CD4-positive, alpha-beta T cell (primary cell): ENCODE measurements around the gene AHNAK2. TPM values are rescaled to one million over a fixed set of nuclear protein-coding genes. Genes with fewer than 3 reads are reported as not detected.

ENCODE experiments used
- ATAC-seq: fragments of 200-7000 bp; cut with Tn5 transposase; one replicate; pipeline ENCODE4 v1.10.0; 2022; ENCODE audit warnings: mild to moderate bottlenecking; ENCODE audit not compliant: poor library complexity
- CTCF ChIA-PET: fragments of 350-600 bp; sonication (Branson Sonifier 250); formaldehyde crosslinking; loops from one replicate; lab custom pipeline; 2021; ENCODE audit warnings: antibody characterized with exemption, inconsistent platforms; lab: Charles Lee
- POLR2A ChIA-PET: fragments of 350-600 bp; sonication (Branson Sonifier 250); formaldehyde crosslinking; loops from one replicate; lab custom pipeline; 2021; ENCODE audit warnings: antibody characterized with exemption, inconsistent platforms; lab: Charles Lee
- DNase-seq, 14 experiments: peaks; one replicate each; pipeline ENCODE4 v3.0.0-alpha.2; 2013 to 2020; ENCODE audit warnings: mixed read lengths in 2 of 14
- H3K27ac ChIP-seq, 2 donors: one replicate each; pipeline versions ENCODE4 v1.5.1 to v1.7.0; 2013; ENCODE audit warnings: low read length in 2 of 2, low read depth in 1 of 2, mild to moderate bottlenecking in 1 of 2
- H3K27me3 ChIP-seq, 2 experiments: 1 replicate in 1 of 2; 2 replicates in 1 of 2; pipeline versions ENCODE4 v1.6.1 to v1.7.0; 2013; ENCODE audit warnings: low read length in 2 of 2, control low read depth in 1 of 2, mild to moderate bottlenecking in 1 of 2, moderate library complexity in 1 of 2; ENCODE audit not compliant: insufficient read depth in 2 of 2, control insufficient read depth in 1 of 2
- H3K36me3 ChIP-seq: one replicate; pipeline ENCODE4 v1.6.1; 2013; ENCODE audit warnings: low read length, control low read depth; ENCODE audit not compliant: insufficient read depth
- H3K4me1 ChIP-seq: one replicate; pipeline ENCODE4 v1.6.1; 2013; ENCODE audit warnings: low read length, control low read depth; ENCODE audit not compliant: insufficient read depth
- H3K4me3 ChIP-seq: one replicate; pipeline ENCODE4 v1.5.1; 2013; ENCODE audit warnings: mild to moderate bottlenecking, low read length, moderate library complexity
- H3K9me3 ChIP-seq, 2 experiments: 1 replicate in 1 of 2; 2 replicates in 1 of 2; pipeline versions ENCODE4 v1.6.1 to v1.7.0; 2013; ENCODE audit warnings: low read length in 2 of 2, mild to moderate bottlenecking in 2 of 2, control low read depth in 1 of 2, moderate library complexity in 1 of 2; ENCODE audit not compliant: control insufficient read depth in 1 of 2, insufficient read depth in 1 of 2
- H3K27ac Mint-ChIP-seq: one replicate; pipeline ENCODE4 v1.8.0; 2020; ENCODE audit warnings: mixed read lengths
- H3K27me3 Mint-ChIP-seq: one replicate; pipeline ENCODE4 v1.8.0; 2021; ENCODE audit warnings: mixed read lengths
- H3K36me3 Mint-ChIP-seq: one replicate; pipeline ENCODE4 v1.8.0; 2021; ENCODE audit warnings: low read depth, mixed read lengths
- H3K4me1 Mint-ChIP-seq: one replicate; pipeline ENCODE4 v1.8.0; 2021; ENCODE audit warnings: low read depth, mixed read lengths
- H3K4me3 Mint-ChIP-seq: one replicate; pipeline ENCODE4 v1.8.0; 2020; ENCODE audit warnings: mild to moderate bottlenecking, mixed read lengths
- H3K9me3 Mint-ChIP-seq: one replicate; pipeline ENCODE4 v1.8.0; 2020; ENCODE audit warnings: mixed read lengths
- intact Hi-C, 2 experiments: fragments of 100-400 bp; cut with DNase I in 1 of 2; cut with micrococcal nuclease in 1 of 2; formaldehyde crosslinking; loops; one replicate each; pipeline versions ENCODE4 v1.15.1 to v1.9.0; 2023 to 2025; cut with DNase I, micrococcal nuclease
- total RNA-seq, 174 experiments: library from RNA in 2 of 174; stranded (reverse) in 2 of 174; gene quantifications; one replicate each; pipeline ENCODE4 v1.2.3 and lab custom pipeline; 2021 to 2026
- TF ChIP-seq, protein P1 (sequence below): fragments of 200-600 bp; IDR thresholded peaks from one replicate; pipeline ENCODE4 v1.8.0; 2022; ENCODE audit warnings: antibody characterized with exemption, mild to moderate bottlenecking

The AHNAK2 gene
- total RNA-seq, 2 experiments from 2014 or later: 0.05 TPM; not detected in 1

DNA sequence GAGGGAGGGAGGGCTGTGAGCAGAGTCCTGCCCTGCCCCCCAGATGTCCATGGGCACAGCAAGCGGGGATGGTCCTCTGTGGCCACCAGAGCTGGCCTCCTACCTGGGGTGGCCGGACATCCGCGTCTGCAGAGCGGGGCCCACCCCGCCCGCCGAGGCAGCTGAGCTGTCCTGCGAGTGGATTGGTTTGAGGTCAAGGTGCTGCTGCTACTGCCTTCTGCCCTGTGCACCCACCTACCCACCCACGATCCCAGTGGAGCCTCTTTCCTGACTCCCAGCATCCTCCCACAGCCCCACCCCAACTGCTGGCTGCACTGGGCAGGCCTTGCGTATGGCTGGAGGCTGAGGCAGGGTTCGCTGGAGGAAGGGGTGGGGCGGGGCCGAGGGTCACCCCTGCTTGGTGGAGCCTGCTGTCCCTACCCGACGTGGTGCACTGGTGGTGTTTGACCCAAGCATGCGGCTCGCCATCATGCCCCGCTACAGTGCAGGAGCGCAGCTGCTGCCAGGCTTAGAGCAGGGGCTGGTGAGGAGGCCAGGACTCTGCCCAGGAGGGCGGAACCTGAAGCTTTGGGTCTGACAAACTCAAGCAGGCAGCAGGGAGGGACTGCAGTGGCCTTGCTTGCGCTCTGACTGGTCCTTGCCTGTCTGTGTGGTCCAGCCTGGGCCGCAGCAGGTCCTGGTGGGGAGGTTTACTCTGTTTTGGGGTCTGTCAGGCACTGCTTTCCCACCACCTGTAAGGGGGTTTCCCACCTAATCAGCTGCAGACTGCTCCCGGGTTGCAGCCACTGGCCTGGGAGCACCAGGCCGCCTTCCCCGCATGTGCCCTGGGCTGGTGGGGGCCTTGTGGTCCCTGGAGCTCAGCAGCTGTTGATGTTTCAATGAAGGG, 89.4 kb downstream of the AHNAK2 start:
- Histone ChIP-seq H3K4me1 (no peaks in the 10 kb centered on the region), H3K27ac (no peak overlapping the region), H3K27me3 (no peaks in the 10 kb centered on the region), H3K36me3 (no peaks in the 10 kb centered on the region), H3K4me3 (no peak overlapping the region), H3K9me3 (no peaks in the 10 kb centered on the region)
- TF ChIP-seq, protein P1, sequence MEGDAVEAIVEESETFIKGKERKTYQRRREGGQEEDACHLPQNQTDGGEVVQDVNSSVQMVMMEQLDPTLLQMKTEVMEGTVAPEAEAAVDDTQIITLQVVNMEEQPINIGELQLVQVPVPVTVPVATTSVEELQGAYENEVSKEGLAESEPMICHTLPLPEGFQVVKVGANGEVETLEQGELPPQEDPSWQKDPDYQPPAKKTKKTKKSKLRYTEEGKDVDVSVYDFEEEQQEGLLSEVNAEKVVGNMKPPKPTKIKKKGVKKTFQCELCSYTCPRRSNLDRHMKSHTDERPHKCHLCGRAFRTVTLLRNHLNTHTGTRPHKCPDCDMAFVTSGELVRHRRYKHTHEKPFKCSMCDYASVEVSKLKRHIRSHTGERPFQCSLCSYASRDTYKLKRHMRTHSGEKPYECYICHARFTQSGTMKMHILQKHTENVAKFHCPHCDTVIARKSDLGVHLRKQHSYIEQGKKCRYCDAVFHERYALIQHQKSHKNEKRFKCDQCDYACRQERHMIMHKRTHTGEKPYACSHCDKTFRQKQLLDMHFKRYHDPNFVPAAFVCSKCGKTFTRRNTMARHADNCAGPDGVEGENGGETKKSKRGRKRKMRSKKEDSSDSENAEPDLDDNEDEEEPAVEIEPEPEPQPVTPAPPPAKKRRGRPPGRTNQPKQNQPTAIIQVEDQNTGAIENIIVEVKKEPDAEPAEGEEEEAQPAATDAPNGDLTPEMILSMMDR: no peak
- peak in 1 of 14 experiments; percentile 11 for DNase-seq
- Mint-ChIP-seq H3K27ac (no peak overlapping the region), H3K36me3 (no peaks in the 10 kb centered on the region), H3K9me3 (no peaks in the 10 kb centered on the region), H3K4me1 (no peaks in the 10 kb centered on the region), H3K4me3 (no peak overlapping the region), H3K27me3 (no peaks in the 10 kb centered on the region)
- CTCF ChIA-PET: no interaction called here
- no peak for ATAC-seq
- POLR2A ChIA-PET: no interaction called here
- intact Hi-C loops: no loop called here

DNA sequence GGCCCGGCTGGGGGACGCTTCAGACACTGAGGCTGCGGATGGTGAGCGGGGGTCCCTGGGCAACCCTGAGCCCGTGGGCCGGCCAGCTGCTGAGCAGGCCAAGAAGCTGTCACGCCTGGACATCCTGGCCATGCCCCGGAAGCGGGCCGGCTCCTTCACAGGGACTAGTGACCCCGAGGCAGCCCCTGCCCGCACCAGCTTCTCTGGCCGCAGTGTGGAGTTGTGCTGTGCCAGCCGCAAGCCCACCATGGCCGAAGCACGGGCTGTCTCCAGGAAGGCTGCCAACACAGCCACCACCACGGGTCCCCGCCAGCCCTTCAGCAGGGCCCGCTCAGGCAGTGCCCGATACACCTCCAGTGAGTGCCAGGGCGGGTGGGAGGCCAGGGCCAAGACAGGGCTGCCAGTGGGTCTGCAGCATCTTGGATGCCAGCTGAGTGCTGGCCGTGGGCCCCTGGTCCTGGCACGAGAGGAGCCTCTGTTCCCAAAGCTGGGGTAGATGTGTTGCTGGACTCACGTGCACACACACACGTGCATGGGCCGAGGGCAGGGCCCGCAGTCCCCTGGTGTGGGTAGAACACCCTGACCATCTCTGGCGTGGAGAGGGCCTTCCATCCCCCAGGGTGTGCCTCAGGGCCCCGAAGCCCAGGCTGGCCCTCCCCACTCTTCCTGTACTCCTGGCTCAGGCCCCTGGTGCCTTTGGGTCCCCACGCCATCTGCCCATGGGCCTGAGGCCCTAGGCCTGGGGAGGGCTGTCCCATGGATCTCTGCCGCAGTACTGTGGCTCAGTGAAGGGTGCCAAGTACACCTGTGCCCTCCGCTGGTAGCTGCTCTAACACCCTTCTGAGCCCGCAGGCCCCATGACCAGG, 90.3 kb downstream of the AHNAK2 start:
- TF ChIP-seq, protein P1: no peak
- Histone ChIP-seq H3K4me3 (no peak overlapping the region), H3K4me1 (no peaks in the 10 kb centered on the region), H3K36me3 (no peaks in the 10 kb centered on the region), H3K27me3 (no peaks in the 10 kb centered on the region), H3K9me3 (no peaks in the 10 kb centered on the region), H3K27ac (no peak overlapping the region)
- Mint-ChIP-seq H3K4me3 (no peak overlapping the region), H3K36me3 (no peaks in the 10 kb centered on the region), H3K9me3 (no peaks in the 10 kb centered on the region), H3K27ac (no peak overlapping the region), H3K4me1 (no peaks in the 10 kb centered on the region), H3K27me3 (no peaks in the 10 kb centered on the region)
- peak in 1 of 14 experiments; percentile 20 for DNase-seq
- intact Hi-C loops: no loop called here
- POLR2A ChIA-PET: no interaction called here
- no peak for ATAC-seq
- CTCF ChIA-PET: no interaction called here

Other genes starting within 250 kb of the AHNAK2 start
- gene SIVA1, start 225.2 kb downstream of the AHNAK2 start, total RNA-seq: 100 to 1,000 TPM; 111 to 124 TPM
- 10 to 100 TPM; 58.8 to 66.5 TPM for gene AKT1, start 182.6 kb downstream of the AHNAK2 start, total RNA-seq
- gene ZBTB42, start 177.3 kb downstream of the AHNAK2 start, total RNA-seq: 1 to 10 TPM; 2.9 to 3.0 TPM
- 1 to 10 TPM; 4.4 to 4.7 TPM for gene CEP170B, start 113.1 kb downstream of the AHNAK2 start, total RNA-seq
- 1 to 10 TPM; 1.6 to 2.1 TPM for gene PLD4, start 53.5 kb downstream of the AHNAK2 start, total RNA-seq
- 1 to 10 TPM; 1.7 to 1.8 TPM for gene CLBA1, start 7.4 kb upstream of the AHNAK2 start, total RNA-seq
- 10 to 100 TPM; 17.7 to 18.8 TPM for gene CDCA4, start 42.7 kb upstream of the AHNAK2 start, total RNA-seq
- 10 to 100 TPM; 64.4 to 66.7 TPM for gene GPR132, start 87.1 kb upstream of the AHNAK2 start, total RNA-seq
- gene JAG2, start 190.4 kb upstream of the AHNAK2 start, total RNA-seq: 1 to 10 TPM in 1 of 2 experiments, under 1 TPM in 1; 0.66 to 1.3 TPM
- 1 to 10 TPM; 9.0 to 9.2 TPM for gene NUDT14, start 202.9 kb upstream of the AHNAK2 start, total RNA-seq